Lower leg skin (tissue), 4 donors: ENCODE results near the gene NFYC. TPM values are rescaled to one million over a fixed set of nuclear protein-coding genes. Genes with fewer than 3 reads are reported as not detected.

ENCODE experiments used
- DNase-seq, 2 donors: peaks; one replicate each; pipeline ENCODE4 v3.0.0-alpha.2; 2019; ENCODE audit warnings: low spot score in 2 of 2
- H3K4me3 ChIP-seq: fragments of 200-600 bp; sonication (generic); 2 replicates; pipeline ENCODE4 v1.5.1; 2017; ENCODE audit warnings: mild to moderate bottlenecking, low read depth; ENCODE audit not compliant: poor library complexity, severe bottlenecking
- POLR2A ChIP-seq, 2 donors: fragments of 450-650 bp; IDR thresholded peaks; one replicate each; pipeline ENCODE4 v1.6.1; 2016 to 2017; ENCODE audit warnings: antibody characterized with exemption in 2 of 2, mild to moderate bottlenecking in 1 of 2, moderate library complexity in 1 of 2
- WGBS, 2 donors: methylation state at CpG; one replicate each; pipeline ENCODE4 v1.1.5; 2018; 5-methylcytosine and 5-hydroxymethylcytosine counted together
- intact Hi-C: fragments of 100-400 bp; cut with DNase I; formaldehyde crosslinking; loops from one replicate; pipeline ENCODE4 v1.15.0; 2023; ENCODE audit warnings: low total_unique reads
- total RNA-seq, 4 donors: library from RNA; depleted of rRNA; stranded (reverse); fragments of >200 nt; gene quantifications; one replicate each; pipeline ENCODE4 v1.1.0, GENCODE V29; 2016
- TF ChIP-seq, protein P1 (sequence below), 3 donors: fragments of 450-650 bp; IDR thresholded peaks; one replicate each; pipeline ENCODE4 v1.5.1; 2016; ENCODE audit warnings: antibody characterized with exemption in 3 of 3, mild to moderate bottlenecking in 3 of 3, moderate library complexity in 2 of 3

NFYC gene
- 10 to 100 TPM; 53.3 to 94.4 (median 68.0) TPM for total RNA-seq

DNA sequence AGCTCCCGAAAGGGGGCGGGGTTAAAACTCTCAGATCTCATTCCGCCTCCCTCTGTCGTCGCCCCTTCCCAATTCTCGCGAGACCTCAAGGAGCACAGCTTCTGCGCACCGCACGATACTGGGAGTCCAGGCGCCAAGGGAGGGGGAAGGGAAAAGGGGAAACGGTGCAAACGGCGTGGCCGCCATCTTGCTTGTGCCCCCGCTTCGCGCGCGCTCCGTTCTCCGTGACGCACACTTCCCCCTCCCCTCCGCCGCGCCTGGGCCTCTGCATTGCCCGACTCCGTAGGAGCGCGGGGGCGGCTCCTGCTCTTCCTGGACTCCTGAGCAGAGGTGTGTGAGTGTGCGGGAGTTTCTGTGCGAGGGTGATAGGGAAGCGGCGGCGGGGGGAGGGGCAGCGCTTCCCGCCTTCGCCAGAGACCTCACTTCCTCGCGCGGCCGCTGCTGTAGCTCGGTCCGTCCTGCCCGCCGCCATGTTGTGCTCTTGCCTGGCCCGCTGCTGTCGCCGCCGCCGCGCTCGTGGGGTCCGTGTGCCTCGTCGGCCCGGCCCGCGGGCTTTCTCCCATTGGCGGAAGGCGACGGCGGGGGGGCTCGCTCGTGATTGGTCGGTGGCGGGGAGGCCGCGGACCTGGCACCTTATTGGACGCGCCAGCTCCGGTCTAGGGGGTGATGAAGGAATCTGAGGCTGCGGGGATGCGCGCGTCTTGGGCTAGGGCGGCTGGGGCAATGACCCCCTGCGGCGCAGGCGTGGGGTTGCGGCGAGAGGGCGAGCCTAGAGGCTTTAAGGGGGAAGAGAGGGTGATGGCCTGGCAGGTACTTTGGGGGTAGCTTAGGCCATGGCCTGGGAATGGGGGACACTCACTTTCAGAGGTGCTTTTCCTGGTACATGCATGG, at the start of gene NFYC:
Gene NFYC, plus strand, starts transcription at position 167 of the 891 bp plus-strand sequence. CDS start 47,140 bp downstream, outside the sequence.
- intact Hi-C loops, result no loop called here
- TF ChIP-seq, protein P1, sequence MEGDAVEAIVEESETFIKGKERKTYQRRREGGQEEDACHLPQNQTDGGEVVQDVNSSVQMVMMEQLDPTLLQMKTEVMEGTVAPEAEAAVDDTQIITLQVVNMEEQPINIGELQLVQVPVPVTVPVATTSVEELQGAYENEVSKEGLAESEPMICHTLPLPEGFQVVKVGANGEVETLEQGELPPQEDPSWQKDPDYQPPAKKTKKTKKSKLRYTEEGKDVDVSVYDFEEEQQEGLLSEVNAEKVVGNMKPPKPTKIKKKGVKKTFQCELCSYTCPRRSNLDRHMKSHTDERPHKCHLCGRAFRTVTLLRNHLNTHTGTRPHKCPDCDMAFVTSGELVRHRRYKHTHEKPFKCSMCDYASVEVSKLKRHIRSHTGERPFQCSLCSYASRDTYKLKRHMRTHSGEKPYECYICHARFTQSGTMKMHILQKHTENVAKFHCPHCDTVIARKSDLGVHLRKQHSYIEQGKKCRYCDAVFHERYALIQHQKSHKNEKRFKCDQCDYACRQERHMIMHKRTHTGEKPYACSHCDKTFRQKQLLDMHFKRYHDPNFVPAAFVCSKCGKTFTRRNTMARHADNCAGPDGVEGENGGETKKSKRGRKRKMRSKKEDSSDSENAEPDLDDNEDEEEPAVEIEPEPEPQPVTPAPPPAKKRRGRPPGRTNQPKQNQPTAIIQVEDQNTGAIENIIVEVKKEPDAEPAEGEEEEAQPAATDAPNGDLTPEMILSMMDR (IDR thresholded peaks at IDR 0.05), result no peak
- TF ChIP-seq POLR2A (IDR thresholded peaks at IDR 0.05), result peak in 1 of 2 donors; percentile 77
- peak within 1 kb of the TSS; percentile 74 for H3K4me3 ChIP-seq
- WGBS, 2 donors, result 1% methylated on average over 50 to 80 of the region's 84 CpGs
- DNase-seq, result peak; percentile 98 to 99

DNA sequence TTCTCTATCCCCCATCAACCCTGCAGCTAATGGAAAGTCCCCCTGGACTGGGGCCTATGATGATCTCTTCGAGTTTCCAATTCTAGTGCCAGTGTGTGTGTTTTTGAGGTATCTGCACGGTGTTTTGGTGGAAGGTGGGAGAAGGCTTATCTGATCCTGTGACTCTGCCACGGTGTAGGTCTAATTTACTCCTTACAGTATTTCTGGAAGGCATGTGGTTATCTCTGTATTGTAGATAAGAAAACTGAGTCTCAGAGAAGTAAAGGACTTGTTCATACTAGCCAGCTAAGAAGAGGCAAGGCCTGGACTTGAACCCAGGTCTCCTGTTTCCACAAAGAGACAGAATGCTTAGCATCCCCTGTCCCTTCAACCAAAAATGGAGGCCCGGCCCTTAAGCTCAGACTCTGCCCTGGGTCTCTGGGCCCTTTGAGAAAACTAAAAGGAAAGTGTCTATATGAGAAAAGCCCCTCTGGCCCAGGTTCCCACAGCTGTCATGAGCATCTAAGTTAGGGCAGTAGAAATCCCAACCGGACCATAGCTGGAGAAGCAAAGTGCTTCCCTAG, 46.3 kb upstream of the NFYC start:
- H3K4me3 ChIP-seq, result no peak overlapping the region
- no peak for TF ChIP-seq POLR2A (IDR thresholded peaks at IDR 0.05)
- TF ChIP-seq, protein P1 (IDR thresholded peaks at IDR 0.05), result no peak
- WGBS, 2 donors, result 74 to 76% methylated on average over 5 of the region's 5 CpGs
- DNase-seq, result no peak
- intact Hi-C loops, result no loop called here

- intact Hi-C loops, result no loop called here
- H3K4me3 ChIP-seq, result no peak overlapping the region
- DNase-seq, result no peak
- 82 to 84% methylated on average over 5 of the region's 5 CpGs for WGBS, 2 donors
- no peak for TF ChIP-seq POLR2A (IDR thresholded peaks at IDR 0.05)
- TF ChIP-seq, protein P1 (IDR thresholded peaks at IDR 0.05), result no peak
These were observed 45.2 kb upstream of the NFYC start for GRCh38 chr1:40646315-40646714.

GRCh38 chr1:40648200-40648599, 43.3 kb upstream of the NFYC start:
- H3K4me3 ChIP-seq, result no peak overlapping the region
- DNase-seq, result no peak
- intact Hi-C loops, result no loop called here
- WGBS, 2 donors, result 81 to 91% methylated on average over 3 of the region's 3 CpGs
- TF ChIP-seq, protein P1 (IDR thresholded peaks at IDR 0.05), result no peak
- no peak for TF ChIP-seq POLR2A (IDR thresholded peaks at IDR 0.05)

DNA sequence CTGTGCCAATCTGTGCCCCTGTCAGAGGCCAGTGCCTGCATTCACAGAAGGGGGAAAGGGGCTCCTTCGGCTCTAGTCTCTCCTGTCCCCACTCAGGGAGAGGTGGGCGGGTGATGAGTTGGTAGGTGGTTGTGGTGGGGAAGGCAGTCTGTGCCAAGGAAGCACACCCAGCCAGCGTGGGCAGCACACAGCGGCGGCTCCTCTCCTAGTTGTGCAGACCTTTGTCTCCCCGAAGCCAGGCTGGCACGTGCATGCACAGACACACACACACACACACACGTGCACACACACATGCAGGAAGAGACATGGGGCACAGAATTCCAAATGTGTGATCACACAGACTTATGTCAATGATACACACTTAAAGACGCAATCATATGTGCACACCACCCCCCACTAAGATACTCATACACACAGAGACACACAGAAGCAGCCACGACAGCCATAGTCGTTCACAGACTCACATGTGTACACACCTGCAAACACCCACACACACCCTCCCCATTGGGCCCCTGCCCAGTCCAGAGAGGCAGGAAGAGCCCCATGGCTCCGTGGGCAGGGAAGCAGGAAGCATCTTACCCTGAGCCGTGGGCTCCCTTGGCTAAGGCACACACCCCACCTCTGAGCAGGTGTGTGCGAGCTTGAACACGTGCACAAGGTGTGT, 42.4 kb upstream of the NFYC start:
- 50 to 51% methylated on average over 15 of the region's 15 CpGs for WGBS, 2 donors
- intact Hi-C loops, result no loop called here

More for the DNA sequence above, 42.4 kb upstream of the NFYC start:
- no peak for DNase-seq
- no peak for TF ChIP-seq POLR2A (IDR thresholded peaks at IDR 0.05)
- TF ChIP-seq, protein P1 (IDR thresholded peaks at IDR 0.05), result no peak
- no peak overlapping the region for H3K4me3 ChIP-seq
